Hepatocyte (in vitro differentiated cells): ENCODE results near the gene PAK1. TPM values are rescaled to one million over a fixed set of nuclear protein-coding genes. Genes with fewer than 3 reads are reported as not detected.

ENCODE experiments used
- DNase-seq: peaks from one replicate; pipeline ENCODE4 v3.0.0-alpha.2; 2016; ENCODE audit warnings: low spot score
- H2AFZ ChIP-seq: fragments of 200-600 bp; sonication (generic); 2 replicates; pipeline ENCODE4 v1.6.0; 2016; ENCODE audit warnings: antibody characterized with exemption, mild to moderate bottlenecking
- H3K27ac ChIP-seq: fragments of 200-600 bp; sonication (generic); 2 replicates; pipeline ENCODE4 v1.5.1; 2016; ENCODE audit warnings: mild to moderate bottlenecking
- H3K27me3 ChIP-seq: fragments of 200-600 bp; sonication (generic); 2 replicates; pipeline ENCODE4 v1.6.1; 2016
- H3K36me3 ChIP-seq: fragments of 200-600 bp; sonication (generic); replicated peaks from 2 replicates; pipeline ENCODE4 v1.5.1; 2016; ENCODE audit warnings: low read depth; ENCODE audit not compliant: insufficient read depth
- H3K4me1 ChIP-seq: fragments of 200-600 bp; sonication (generic); 2 replicates; pipeline ENCODE4 v1.5.1; 2016; ENCODE audit warnings: mild to moderate bottlenecking, moderate library complexity; ENCODE audit not compliant: insufficient read depth
- H3K4me2 ChIP-seq: fragments of 200-600 bp; sonication (generic); 2 replicates; pipeline ENCODE4 v1.6.0; 2016
- H3K4me3 ChIP-seq: fragments of 200-600 bp; sonication (generic); 2 replicates; pipeline ENCODE4 v1.5.1; 2016; ENCODE audit warnings: mild to moderate bottlenecking
- H3K79me2 ChIP-seq: fragments of 200-600 bp; sonication (generic); 2 replicates; pipeline ENCODE4 v1.6.0; 2017; ENCODE audit warnings: mild to moderate bottlenecking
- H3K9me2 ChIP-seq: fragments of 200-600 bp; sonication (generic); replicated peaks from 2 replicates; pipeline ENCODE4 v1.6.0; 2017; ENCODE audit warnings: mild to moderate bottlenecking; ENCODE audit not compliant: insufficient read depth
- H3K9me3 ChIP-seq: fragments of 200-600 bp; sonication (generic); 2 replicates; pipeline ENCODE4 v1.5.1; 2016; ENCODE audit warnings: low read depth, mild to moderate bottlenecking
- H4K20me1 ChIP-seq: fragments of 200-600 bp; sonication (generic); 2 replicates; pipeline ENCODE4 v1.6.0; 2016; ENCODE audit warnings: mild to moderate bottlenecking; ENCODE audit not compliant: insufficient read depth, poor library complexity, severe bottlenecking
- EZH2 ChIP-seq: fragments of 200-600 bp; sonication (generic); IDR thresholded peaks from 2 replicates; pipeline ENCODE4 v1.6.1; 2016; ENCODE audit warnings: antibody characterized with exemption, mild to moderate bottlenecking, borderline replicate concordance
- EZH2phosphoT487 ChIP-seq: fragments of 200-600 bp; sonication (generic); IDR thresholded peaks from one replicate; pipeline ENCODE4 v1.6.1; 2018; ENCODE audit warnings: antibody characterized with exemption, mild to moderate bottlenecking, low read depth, moderate library complexity; ENCODE audit not compliant: unreplicated experiment, severe bottlenecking
- WGBS: methylation state at CpG from one replicate; pipeline ENCODE4 v1.1.6; 2016; ENCODE audit warnings: low lambda C conversion rate; ENCODE audit errors: missing lambda C conversion rate; 5-methylcytosine and 5-hydroxymethylcytosine counted together
- polyA plus RNA-seq: library from polyadenylated mRNA; unstranded; fragments of >200 nt; fragmentation: Nextera tagmentation; extraction: Ambion mirVana; gene quantifications from 2 replicates; pipeline ENCODE4 v1.2.1, GENCODE V29; 2016
- total RNA-seq: library from RNA; depleted of rRNA; stranded (reverse); fragments of >200 nt; gene quantifications from 2 replicates; pipeline ENCODE4 v1.2.3, GENCODE V29; 2014
- TF ChIP-seq, protein P1 (sequence below): fragments of 200-600 bp; sonication (generic); IDR thresholded peaks from 2 replicates; pipeline ENCODE4 v1.5.1; 2016; ENCODE audit warnings: antibody characterized with exemption, mild to moderate bottlenecking; ENCODE audit not compliant: poor library complexity

Gene PAK1
- total and polyA plus RNA-seq, 2 experiments from 2014 or later, result 30.3 to 62.0 TPM

DNA sequence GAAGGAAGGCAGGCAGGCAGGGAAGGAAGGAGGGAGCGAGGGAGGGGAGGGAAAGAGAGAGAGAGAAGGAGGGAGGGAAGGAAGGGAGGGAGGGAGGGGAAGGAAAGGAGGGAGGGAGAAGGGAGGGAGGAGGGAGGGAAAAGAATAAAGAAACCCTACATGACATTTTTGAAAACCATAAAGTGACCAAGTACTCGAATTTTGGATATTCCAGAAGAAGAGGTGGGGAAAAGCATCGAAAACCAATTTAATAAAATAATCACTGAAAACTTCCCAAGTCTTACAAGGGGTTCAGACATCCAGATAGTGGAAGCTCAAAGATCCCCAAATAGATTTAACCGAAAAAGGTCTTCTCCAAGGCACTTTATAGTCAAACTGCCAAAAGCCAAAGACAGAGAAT lies 184.2 kb downstream of the PAK1 start:
- Histone ChIP-seq H3K9me2 (no peaks in the 10 kb centered on the region), H4K20me1 (no peaks in the 10 kb centered on the region), H3K27ac (no peak overlapping the region), H3K4me2 (no peak overlapping the region), H3K36me3 (no peaks in the 10 kb centered on the region), H3K4me1 (no peaks in the 10 kb centered on the region), H3K27me3 (no peaks in the 10 kb centered on the region), H3K79me2 (no peaks in the 10 kb centered on the region), H2AFZ (no peak overlapping the region), H3K4me3 (no peak overlapping the region), H3K9me3 (no peaks in the 10 kb centered on the region)
- TF ChIP-seq, protein P1, sequence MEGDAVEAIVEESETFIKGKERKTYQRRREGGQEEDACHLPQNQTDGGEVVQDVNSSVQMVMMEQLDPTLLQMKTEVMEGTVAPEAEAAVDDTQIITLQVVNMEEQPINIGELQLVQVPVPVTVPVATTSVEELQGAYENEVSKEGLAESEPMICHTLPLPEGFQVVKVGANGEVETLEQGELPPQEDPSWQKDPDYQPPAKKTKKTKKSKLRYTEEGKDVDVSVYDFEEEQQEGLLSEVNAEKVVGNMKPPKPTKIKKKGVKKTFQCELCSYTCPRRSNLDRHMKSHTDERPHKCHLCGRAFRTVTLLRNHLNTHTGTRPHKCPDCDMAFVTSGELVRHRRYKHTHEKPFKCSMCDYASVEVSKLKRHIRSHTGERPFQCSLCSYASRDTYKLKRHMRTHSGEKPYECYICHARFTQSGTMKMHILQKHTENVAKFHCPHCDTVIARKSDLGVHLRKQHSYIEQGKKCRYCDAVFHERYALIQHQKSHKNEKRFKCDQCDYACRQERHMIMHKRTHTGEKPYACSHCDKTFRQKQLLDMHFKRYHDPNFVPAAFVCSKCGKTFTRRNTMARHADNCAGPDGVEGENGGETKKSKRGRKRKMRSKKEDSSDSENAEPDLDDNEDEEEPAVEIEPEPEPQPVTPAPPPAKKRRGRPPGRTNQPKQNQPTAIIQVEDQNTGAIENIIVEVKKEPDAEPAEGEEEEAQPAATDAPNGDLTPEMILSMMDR, result no peak
- TF ChIP-seq EZH2phosphoT487, result no peak
- TF ChIP-seq EZH2, result no peak
- 79% methylated on average over 4 of the region's 4 CpGs for WGBS
- no peak for DNase-seq

DNA sequence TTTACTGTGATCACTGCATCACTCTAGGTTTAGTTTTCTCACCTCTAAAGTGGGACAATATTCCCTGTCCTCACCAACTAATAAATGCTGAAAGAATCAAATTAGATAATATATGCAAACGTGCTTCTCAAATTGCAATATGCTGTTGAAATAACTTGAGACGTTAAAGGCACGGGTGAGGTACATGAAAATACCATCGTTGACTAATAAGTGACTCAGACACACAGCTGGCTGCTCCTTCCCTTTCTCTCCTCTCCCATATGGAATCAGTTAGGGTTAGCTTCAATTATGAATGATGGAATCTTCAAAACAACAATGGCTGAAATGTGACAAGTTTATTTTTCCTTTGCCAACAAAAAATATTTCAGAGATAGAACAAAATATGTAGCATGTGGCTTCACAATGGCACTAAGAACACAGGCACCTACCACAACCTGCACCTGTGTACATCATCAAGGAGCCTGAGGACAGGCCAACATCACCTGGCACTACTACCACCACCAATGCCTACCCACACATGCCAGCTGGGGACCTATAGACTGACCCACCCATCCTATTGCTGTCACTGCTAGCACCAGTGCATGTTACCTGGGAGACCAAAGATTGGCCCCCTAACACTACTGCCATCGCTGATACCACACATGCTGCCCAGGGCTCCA lies 186.2 kb downstream of the PAK1 start:
- Histone ChIP-seq H3K27ac (no peak overlapping the region), H3K4me3 (no peak overlapping the region), H2AFZ (no peak overlapping the region), H3K27me3 (no peaks in the 10 kb centered on the region), H3K9me2 (no peaks in the 10 kb centered on the region), H3K36me3 (no peaks in the 10 kb centered on the region), H4K20me1 (no peaks in the 10 kb centered on the region), H3K79me2 (no peaks in the 10 kb centered on the region), H3K4me1 (no peaks in the 10 kb centered on the region), H3K9me3 (no peaks in the 10 kb centered on the region), H3K4me2 (no peak overlapping the region)
- TF ChIP-seq, protein P1, result no peak
- TF ChIP-seq EZH2phosphoT487, result no peak
- TF ChIP-seq EZH2, result no peak
- WGBS, result 80% methylated on average over 5 of the region's 5 CpGs
- DNase-seq, result no peak

DNA sequence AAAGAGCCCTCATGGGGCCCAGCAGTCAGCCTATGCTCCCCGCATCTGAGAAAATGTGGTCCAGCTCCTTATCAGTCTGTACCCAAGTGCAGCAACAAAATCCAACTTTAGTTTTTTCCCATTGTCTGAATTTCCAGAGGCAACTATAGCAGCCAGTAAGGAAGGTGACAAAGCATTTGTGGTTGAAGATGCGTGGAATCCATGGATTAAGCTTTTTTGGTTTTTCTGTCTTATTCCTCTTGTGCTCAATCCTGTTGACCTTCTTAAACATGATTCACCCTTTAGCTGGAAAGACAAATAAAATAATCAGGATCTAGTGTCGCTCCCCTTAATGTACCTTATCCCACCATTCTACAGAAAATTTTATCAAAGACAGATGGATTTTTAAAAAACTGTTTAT lies 186.8 kb downstream of the PAK1 start:
- Histone ChIP-seq H2AFZ (no peak overlapping the region), H3K9me2 (no peaks in the 10 kb centered on the region), H3K4me1 (no peaks in the 10 kb centered on the region), H3K27ac (no peak overlapping the region), H3K4me2 (no peak overlapping the region), H3K4me3 (no peak overlapping the region), H3K27me3 (no peaks in the 10 kb centered on the region), H3K9me3 (no peaks in the 10 kb centered on the region), H3K36me3 (no peaks in the 10 kb centered on the region), H4K20me1 (no peaks in the 10 kb centered on the region), H3K79me2 (no peaks in the 10 kb centered on the region)
- no peak for TF ChIP-seq EZH2phosphoT487
- TF ChIP-seq, protein P1, result no peak
- DNase-seq, result no peak
- 87% methylated on average over 3 of the region's 3 CpGs for WGBS
